Measurements from ENCODE around the gene AP1M2. TPM values are rescaled to one million over a fixed set of nuclear protein-coding genes. Genes with fewer than 3 reads are reported as not detected.
A peak's percentile ranks its signal among the peaks of the same experiment; 100 is the strongest.

The AP1M2 gene
- total RNA-seq, 1 experiment from 2014 or later = 196 TPM

DNA sequence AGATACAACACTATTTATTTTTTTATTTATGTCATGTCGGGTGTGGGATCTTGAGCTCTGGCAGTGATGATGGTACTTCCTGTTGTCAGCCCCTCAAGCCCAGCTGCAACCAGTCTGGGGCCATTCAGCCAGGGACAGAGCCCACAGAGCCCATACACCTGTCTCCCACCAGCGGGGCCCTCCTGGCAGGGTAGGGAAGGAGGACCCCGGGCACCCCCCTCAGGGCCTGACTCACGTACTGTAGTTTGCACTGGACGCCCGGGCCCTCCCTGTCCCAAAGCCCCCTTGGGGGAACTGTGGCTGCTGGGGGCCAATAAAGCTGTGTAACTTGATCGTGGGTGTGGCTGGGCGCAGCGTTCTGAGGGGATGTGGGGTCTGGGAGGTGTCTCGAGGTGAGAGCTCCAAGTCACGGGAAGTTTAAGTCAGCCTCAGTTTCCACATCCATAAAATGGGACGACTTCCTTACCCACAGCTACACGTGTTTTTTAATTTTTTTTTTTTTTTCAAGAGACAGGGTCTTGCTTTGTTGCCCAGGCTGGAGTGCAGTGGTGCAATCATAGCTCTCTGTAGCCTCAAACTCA, 33.9 kb downstream of the AP1M2 start:
- POLR2A ChIA-PET = no interaction called here

GRCh38 chr19:10552510-10553053, 34.5 kb downstream of the AP1M2 start:
- peak; percentile 44 to 60 for DNase-seq
- peaks cover 82% of the 10 kb centered on the region for H3K36me3 Mint-ChIP-seq (ENCODE audit: insufficient read depth, unreplicated experiment)
- CTCF ChIA-PET = interaction anchor here (0.5 to 1.4 kb wide), 3 partner anchors 9 to 147 kb away, joined by 3 to 7 read pairs (median 3); partner anchors contain the start of gene ATG4D

More for the DNA sequence above, 33.9 kb downstream of the AP1M2 start:
- BruUV-seq (replicated peaks) = TSS peak; percentile 78
- Histone ChIP-seq H3K36me3 (ENCODE audit: control insufficient read depth, insufficient read depth, low read length) (peaks cover 2% of the 10 kb centered on the region), H3K4me3 (ENCODE audit: low read depth, low read length) (no peak overlapping the region), H3K27me3 (replicated peaks; ENCODE audit: control insufficient read depth, insufficient read depth, low read length) (no peaks in the 10 kb centered on the region), H3K9me3 (no peaks in the 10 kb centered on the region), H3K4me1 (no peaks in the 10 kb centered on the region)
- no peak overlapping the region for H3K27ac Mint-ChIP-seq (ENCODE audit: unreplicated experiment)
- no peak overlapping the region for H3K4me3 Mint-ChIP-seq (ENCODE audit: unreplicated experiment)
- intact Hi-C loops (cut with micrococcal nuclease; ENCODE audit: unreplicated experiment) = no loop called here
- H3K27me3 Mint-ChIP-seq (ENCODE audit: insufficient read depth, unreplicated experiment) = no peaks in the 10 kb centered on the region
- no peaks in the 10 kb centered on the region for H3K9me3 Mint-ChIP-seq (ENCODE audit: unreplicated experiment)
- TF ChIP-seq CTCF (IDR thresholded peaks at IDR 0.05; ENCODE audit: insufficient read depth in 1 of 2, low read depth in 1 of 2, low read length in 1 of 2, severe bottlenecking in 1 of 2, unreplicated experiment in 1 of 2) = no peak
- CTCF ChIA-PET = interaction anchor here (0.6 to 1.4 kb wide), 3 partner anchors 12 to 146 kb away, joined by 3 read pairs; no protein-coding TSS in a partner anchor
- peaks cover 86% of the 10 kb centered on the region for H3K36me3 Mint-ChIP-seq (ENCODE audit: insufficient read depth, unreplicated experiment)
- DNase-seq = no peak
- no peaks in the 10 kb centered on the region for H3K4me1 Mint-ChIP-seq (ENCODE audit: low read depth, unreplicated experiment)

More at GRCh38 chr19:10552510-10553053, 34.5 kb downstream of the AP1M2 start:
- TF ChIP-seq CTCF (IDR thresholded peaks at IDR 0.05; ENCODE audit: insufficient read depth in 1 of 2, low read depth in 1 of 2, low read length in 1 of 2, severe bottlenecking in 1 of 2, unreplicated experiment in 1 of 2) = no peak
- peaks cover 2% of the 10 kb centered on the region for H3K36me3 ChIP-seq (ENCODE audit: control insufficient read depth, insufficient read depth, low read length)
- H3K4me3 ChIP-seq (ENCODE audit: low read depth, low read length) = no peak overlapping the region
- Mint-ChIP-seq H3K9me3 (ENCODE audit: unreplicated experiment) (no peaks in the 10 kb centered on the region), H3K27me3 (ENCODE audit: insufficient read depth, unreplicated experiment) (no peaks in the 10 kb centered on the region), H3K4me3 (ENCODE audit: unreplicated experiment) (no peak overlapping the region), H3K27ac (ENCODE audit: unreplicated experiment) (no peak overlapping the region), H3K4me1 (ENCODE audit: low read depth, unreplicated experiment) (no peaks in the 10 kb centered on the region)
- BruUV-seq (replicated peaks) = no TSS peak
- intact Hi-C loops (cut with micrococcal nuclease; ENCODE audit: unreplicated experiment) = no loop called here
- no peaks in the 10 kb centered on the region for H3K9me3 ChIP-seq
- no peaks in the 10 kb centered on the region for H3K4me1 ChIP-seq
- H3K27me3 ChIP-seq (replicated peaks; ENCODE audit: control insufficient read depth, insufficient read depth, low read length) = no peaks in the 10 kb centered on the region
- POLR2A ChIA-PET = interaction anchor here (0.5 kb wide), 1 partner anchor 107 kb away, joined by 5 read pairs; no protein-coding TSS in a partner anchor

Measured in Caco-2 (cell line).